CD4-positive, alpha-beta T cell treated with Interleukin-1 beta for 1 hour (primary cell): ENCODE data around the gene GABARAPL2.
"Not testable (repeated sequence)": the region's sequence is repeated elsewhere in the genome, so short reads cannot be mapped to it uniquely, and the experiment has no call there.

Experiments
- DNase-seq, 2 donors: peaks; one replicate each; pipeline ENCODE4 v3.0.0-alpha.2; 2020 to 2022

GABARAPL2 gene, protein sequence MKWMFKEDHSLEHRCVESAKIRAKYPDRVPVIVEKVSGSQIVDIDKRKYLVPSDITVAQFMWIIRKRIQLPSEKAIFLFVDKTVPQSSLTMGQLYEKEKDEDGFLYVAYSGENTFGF

DNA sequence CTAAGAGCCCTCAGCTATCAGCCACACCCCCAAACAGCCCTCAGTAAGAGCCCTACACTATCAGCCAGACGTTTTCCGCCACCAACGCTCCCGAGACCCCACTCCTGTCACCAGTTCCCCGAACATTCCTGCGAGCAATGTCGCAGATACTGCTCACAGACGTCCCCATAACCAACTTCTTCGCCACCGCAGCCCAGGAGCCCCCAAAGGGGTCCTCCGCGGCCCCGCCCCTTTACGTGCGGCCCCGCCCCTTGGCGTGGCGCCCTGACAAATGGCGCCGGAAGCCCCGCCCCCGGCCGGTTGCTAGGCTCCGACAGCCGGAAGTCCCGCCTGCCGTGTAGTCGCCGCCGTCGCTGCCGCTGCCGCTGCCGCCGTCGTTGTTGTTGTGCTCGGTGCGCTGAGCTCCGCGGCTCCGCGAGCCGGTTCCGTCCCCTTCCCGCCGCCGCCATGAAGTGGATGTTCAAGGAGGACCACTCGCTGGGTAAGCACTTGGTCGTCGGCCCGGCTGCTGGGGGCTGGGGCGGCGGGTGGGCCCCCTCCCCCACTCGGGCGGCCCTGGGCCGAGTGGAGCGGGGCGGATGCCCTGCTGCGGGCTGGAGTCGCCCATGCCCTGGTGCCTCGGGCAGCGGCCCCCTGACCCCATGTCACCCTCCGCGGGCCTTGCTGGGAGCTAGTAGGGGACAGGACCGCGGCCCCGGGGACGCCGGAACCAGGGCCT lies at the start of gene GABARAPL2:
TSS of gene GABARAPL2 (plus strand) at position 340 of the 718 bp plus-strand sequence. CDS start at position 448, 108 bp downstream.
- DNase-seq: peak; percentile 92 to 93

DNA sequence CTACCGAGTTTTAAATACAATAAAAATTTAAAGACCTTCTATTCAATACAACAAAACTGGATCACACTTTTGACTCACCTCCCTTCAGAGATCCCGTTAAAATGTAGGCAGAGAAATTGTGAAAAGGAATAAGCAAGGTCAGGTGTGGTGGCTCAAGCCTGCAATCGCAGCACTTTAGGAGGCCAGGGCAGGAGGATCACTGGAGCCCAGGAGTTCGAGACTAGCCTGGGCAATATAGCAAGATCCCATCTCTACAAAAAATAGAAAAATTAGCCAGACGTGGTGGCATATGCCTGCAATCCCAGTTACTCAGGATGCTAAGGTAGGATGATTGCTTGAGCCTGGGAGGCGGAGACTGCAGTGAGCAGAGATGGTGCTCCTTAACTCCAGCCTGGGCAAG lies 47.0 kb upstream of the GABARAPL2 start:
- DNase-seq: no peak

DNA sequence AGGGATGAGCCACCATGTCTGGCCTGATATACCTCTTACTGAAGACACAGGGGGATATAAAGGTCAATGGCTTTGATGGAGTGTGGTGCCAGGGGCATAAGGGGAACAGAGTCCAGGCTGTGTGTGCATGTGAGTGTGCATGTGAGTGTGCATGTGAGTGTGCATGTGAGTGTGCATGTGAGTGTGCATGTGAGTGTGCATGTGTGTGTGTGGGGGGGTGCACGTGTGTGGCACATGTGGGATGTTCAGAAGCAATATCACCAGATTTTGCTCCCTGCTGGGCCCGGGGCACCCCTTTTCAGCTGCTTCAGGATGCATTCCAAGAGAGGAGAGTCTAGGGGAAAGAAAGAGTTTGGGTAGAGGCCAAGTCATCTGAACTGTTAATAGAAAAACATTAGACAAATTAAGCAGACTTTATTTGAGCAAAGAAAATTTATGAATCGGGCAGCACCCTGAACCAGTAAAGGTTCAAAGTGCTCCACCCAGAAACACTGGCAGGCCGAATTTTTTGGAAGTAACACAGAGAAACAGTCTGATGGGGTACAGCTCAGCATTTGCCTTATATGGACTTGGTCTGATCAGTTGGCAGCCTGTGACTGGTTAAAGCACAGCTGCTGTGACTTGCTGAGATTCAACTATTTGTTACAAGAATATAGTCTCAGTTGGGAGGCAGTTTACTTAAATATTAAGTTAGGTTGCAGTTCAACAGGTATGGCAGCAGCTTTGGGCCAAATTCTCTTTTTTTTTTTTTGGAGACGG lies 40.0 kb upstream of the GABARAPL2 start:
- no peak for DNase-seq

DNA sequence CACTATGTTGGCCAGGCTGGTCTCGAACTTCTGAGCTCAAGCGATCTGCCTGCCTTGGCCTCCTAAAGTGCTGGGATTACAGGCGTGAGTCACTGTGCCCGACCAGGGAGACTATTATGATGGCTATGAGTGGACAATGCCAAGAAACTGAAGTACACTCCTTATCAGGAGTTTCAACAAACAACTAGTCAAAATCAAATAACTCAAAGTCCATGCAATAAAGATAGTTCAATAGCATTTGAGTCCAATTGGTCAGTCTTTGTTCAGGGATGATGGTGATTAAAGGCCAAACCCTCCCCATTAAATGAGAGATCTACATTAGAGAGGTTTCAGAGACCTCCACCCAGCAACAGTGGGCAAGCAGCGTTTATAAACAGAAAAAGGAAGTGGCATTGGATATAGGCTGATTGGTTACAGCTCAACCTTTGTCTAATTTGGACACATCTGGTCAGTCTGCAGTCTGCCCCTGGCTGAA lies 38.3 kb upstream of the GABARAPL2 start:
- no peak for DNase-seq

DNA sequence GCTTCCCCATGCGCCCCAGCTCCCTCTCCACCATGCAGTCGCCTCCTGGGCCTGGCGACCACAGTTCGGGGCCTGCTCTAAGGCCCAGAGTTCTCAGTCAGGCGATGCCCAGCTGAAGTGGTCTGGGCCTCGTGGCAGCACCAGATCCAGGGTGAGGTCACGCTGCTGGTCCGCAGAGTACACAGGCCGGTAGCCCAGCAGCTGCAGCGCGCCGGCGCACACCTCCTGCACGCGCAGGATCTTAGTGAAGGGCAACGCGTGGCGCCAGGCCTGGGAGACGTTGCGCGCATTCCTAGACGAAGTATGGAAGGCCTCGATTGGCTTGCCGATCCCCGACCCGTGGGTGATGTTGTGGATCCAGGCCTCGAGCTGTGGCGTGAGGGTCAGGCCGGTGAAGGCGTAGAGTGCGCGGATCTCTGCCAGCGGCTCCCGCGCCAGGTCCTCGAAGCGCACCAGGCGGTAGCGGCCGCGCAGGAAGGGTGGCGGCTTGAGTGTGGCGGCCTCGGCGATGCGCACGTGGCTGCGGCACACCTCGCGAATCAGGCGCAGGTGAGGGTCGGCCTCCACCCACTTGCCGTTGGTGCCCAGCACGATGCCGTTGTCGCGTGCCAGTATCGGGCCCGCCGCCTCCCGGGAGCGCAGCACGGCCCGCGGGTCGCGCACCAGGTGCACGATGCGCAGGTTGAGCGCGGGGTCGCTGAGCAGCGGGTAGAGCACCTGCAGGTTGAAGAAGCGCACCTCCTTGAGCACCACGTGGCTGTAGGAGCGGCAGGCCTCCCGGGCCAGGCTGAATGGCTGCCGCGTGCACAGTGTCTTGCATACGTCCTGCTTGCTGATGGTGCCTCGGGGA lies 36.9 kb upstream of the GABARAPL2 start:
- DNase-seq: no peak

- no peak for DNase-seq
These were observed 36.2 kb upstream of the GABARAPL2 start for GRCh38 chr16:75529959-75530358.

GRCh38 chr16:75532142-75532765 lies 33.9 kb upstream of the GABARAPL2 start:
- DNase-seq: no peak

DNA sequence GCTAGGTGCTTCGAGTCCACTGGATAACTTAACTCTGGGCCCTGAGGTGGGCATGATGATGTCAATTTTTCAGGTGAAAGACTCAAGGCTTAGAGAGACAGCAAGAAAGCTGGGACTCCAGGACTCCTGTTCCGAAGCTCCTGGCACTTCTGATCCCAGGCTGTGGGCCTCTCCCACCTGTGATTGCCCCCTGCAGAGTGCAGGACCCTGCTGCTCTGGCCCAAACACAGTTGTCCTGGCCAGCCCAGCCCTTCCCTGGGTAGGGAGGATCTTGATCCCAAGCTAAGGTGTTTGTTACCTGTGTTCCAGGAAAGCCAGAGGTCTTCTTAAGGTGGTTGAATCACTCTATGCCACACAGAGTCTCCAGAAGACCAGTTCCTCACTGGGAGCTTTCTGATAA lies 33.4 kb upstream of the GABARAPL2 start:
- no peak for DNase-seq

DNA sequence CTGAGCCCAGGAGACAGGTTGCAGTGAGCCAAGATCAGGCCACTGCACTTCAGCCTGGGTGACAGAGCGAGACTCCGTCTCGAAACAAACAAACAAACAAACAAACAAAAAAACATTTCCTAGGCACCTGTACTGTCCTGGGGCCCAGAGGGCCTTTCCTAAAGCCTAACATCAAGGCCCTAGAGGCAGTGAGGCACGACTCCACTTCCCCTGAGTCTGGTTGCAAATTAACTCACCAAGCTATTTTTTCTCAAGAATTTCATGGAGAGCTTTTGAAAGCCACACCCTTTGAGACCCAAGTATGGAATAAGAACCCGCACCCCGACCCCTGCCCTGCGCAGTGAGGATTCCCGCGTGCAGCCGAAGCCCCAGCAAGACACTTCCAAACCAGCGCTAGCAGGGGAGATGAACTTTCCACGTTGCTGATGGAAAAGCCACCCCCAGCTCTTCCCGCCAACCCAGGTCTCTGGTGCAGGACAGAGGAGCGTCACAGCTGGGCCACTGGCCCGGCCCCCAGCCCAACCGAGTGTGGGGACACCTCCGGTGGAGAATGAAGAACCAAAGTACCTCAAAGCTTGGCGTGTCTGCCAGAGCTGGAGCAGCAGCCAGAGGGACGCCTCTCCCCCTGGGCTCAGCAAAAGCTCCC lies 31.5 kb upstream of the GABARAPL2 start:
- DNase-seq: no peak

GRCh38 chr16:75535211-75535843 lies 30.9 kb upstream of the GABARAPL2 start:
- DNase-seq: no peak

GRCh38 chr16:75535901-75536300 lies 30.3 kb upstream of the GABARAPL2 start, which contains the start of gene CHST5:
CHST5 (minus strand) TSS chr16:75536108; CDS start chr16:75530384, 5,724 bp downstream.
- DNase-seq: no peak

DNA sequence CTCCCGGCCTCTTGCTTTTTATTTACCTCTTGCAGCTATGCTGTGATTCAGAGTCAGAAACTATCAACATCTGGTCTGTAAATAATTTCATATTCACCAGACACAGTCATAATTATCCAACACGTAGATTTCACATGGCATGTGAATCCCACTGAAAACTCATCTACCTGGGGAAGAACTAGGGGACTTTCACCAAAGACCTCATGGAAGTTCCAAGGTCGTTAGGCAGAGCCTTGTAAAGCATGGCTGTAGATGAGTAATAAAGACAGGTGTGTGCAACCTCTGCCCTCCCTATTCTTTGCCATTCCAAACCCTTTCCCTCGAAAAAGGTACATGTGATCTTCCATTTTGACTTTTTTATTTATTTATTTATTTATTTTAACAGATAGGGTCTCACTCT lies 28.4 kb upstream of the GABARAPL2 start:
- no peak for DNase-seq

- not testable (repeated sequence) for DNase-seq
These were observed 27.2 kb upstream of the GABARAPL2 start for GRCh38 chr16:75538882-75539565.

- DNase-seq: no peak
These were observed 24.9 kb upstream of the GABARAPL2 start for GRCh38 chr16:75541236-75541635.

DNA sequence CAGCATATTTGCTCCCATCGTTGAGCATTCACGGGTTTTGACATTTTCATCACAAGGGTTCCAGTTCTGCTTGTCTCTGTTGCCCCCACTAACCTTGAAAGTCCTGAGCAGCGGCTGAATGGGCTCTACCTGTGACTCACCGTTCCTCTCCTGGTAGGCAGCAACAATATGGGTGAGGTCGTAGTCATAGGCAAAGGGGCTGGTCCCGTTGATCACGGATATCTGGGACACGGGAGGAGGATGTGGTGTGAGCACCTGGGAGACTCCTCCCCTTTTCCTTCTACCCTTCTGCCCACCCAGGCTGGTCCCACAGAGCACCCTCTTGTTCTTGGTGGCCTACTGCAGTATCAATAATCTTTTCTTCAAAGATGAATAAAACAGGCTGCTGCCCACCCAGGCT lies 23.7 kb upstream of the GABARAPL2 start:
- not testable (repeated sequence) for DNase-seq

DNA sequence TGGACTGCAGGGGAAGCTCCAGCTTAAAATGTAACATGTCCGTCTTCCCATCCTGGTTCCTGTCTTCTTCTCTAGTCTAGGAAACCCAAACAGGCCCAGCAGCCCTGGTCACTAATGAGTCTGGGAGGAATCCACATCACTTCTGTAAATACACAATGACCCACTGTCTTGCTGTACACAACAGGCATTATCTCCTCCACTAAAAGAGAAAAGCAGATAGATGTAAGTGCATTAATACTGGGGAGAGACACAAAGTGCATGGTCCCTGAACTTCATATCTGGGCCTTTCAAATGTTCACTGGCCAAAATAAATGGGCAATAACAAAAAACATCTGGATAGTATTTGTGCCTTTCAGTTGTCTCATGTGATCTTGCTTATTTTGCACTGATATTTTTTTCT lies 20.3 kb upstream of the GABARAPL2 start:
- not testable (repeated sequence) for DNase-seq

DNA sequence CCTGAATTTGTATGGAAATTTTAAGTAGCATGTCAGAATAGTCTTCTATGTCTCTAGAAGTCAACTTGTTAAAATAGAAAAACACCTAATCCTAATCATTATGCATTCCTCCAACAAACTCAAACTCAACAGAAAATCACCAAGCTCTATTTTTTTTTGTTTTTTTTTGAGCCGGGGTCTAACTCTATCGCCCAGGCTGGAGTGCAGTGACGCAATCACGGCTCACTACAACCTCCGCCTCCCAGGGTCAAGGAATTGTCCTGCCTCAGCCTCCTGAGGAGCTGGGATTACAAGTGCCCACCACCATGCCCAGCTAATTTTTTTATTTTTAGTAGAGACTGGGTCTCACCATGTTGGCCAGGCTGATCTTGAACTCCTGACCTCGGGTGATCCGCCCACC lies 19.9 kb upstream of the GABARAPL2 start:
- DNase-seq: no peak

- DNase-seq: not testable (repeated sequence)
These were observed 17.7 kb upstream of the GABARAPL2 start for GRCh38 chr16:75548456-75548855.

- peak; percentile 49 to 58 for DNase-seq
These were observed 15.9 kb upstream of the GABARAPL2 start for GRCh38 chr16:75550211-75550662.

- DNase-seq: no peak
These were observed 13.2 kb upstream of the GABARAPL2 start for GRCh38 chr16:75552951-75553350.
